ENCODE data around the gene C22orf15.

The C22orf15 gene

GRCh38 chr22:23774114-23774921 lies 11.5 kb downstream of the C22orf15 start:
- no peak for DNase-seq

- DNase-seq = no peak
Observed at GRCh38 chr22:23774922-23775436, 12.2 kb downstream of the C22orf15 start.

DNA sequence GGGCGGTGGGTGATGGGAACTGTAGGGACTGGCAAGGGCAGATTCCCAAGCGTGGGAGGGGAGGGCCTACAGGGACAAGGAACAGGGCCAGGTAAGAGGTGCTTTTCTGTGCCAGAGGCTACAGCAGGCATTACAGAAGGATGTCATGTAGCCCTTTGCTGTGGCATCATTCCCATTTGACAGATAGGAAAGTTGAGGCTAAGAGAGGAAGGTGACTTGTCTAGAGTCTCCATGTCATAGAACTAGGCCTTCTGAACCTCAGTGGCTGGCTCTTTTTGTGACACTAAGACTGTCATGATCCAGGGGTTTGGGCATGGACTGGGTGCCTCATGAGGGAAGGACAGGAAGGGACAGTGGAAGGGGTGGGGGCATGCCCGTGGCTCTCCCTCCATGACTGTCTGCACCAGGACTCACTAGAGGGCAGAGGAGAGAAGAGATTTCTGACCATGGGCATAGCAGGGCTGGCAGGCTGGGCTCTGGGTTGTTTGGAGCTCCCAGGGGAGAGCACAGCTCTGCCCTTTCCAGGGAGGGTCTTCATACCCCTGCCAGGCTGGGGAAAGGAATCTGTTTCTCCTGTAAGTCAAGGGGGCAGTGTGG lies 13.1 kb downstream of the C22orf15 start:
- DNase-seq = no peak

- DNase-seq = peak; percentile 65
Observed at GRCh38 chr22:23777776-23778576, 15.2 kb downstream of the C22orf15 start.

DNA sequence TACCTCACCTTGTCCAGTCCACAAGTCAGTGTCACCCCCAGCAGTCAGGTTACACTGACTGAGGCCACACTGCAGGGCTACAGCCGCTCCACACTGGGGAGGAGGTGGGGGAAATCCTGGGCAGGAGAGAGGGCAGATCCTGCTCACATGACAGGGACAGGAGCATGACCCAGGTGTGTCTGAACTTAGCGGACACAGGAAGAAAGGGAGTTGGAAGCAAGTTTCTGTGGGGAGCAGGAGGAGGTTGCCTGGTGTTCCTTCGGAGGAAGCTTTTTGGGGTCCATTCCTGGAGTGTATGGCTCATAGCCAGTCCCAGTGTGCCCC lies 15.7 kb downstream of the C22orf15 start:
- DNase-seq = no peak

GRCh38 chr22:23779083-23779482 lies 16.3 kb downstream of the C22orf15 start:
- no peak for DNase-seq

- DNase-seq = no peak
Observed at GRCh38 chr22:23779731-23780130, 16.9 kb downstream of the C22orf15 start.

GRCh38 chr22:23780146-23780748 lies 17.5 kb downstream of the C22orf15 start:
- no peak for DNase-seq

DNA sequence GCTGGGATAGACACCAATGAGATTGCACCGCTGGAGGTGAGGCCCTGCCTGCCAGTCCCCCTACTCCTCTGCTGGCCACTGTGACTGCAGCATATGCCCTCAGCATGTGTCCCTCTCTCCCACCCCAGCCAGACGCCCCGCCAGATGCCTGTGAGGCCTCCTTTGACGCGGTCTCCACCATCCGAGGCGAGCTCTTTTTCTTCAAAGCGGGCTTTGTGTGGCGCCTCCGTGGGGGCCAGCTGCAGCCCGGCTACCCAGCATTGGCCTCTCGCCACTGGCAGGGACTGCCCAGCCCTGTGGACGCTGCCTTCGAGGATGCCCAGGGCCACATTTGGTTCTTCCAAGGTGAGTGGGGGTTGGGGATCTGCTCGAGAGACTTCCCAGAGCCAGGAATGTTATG lies 18.3 kb downstream of the C22orf15 start:
- no peak for DNase-seq

- DNase-seq = no peak
Observed at GRCh38 chr22:23781511-23782183, 18.9 kb downstream of the C22orf15 start.

DNA sequence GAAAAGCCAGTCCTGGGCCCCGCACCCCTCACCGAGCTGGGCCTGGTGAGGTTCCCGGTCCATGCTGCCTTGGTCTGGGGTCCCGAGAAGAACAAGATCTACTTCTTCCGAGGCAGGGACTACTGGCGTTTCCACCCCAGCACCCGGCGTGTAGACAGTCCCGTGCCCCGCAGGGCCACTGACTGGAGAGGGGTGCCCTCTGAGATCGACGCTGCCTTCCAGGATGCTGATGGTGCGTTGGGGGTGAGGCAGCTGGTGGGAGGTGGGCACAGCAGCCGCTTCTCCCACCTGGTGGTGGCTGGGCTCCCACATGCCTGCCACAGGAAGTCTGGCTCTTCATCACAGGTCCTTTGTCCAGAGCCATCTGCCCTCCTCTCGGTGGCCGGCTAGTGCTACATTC lies 19.5 kb downstream of the C22orf15 start:
- DNase-seq = no peak

GRCh38 chr22:23782703-23783102 lies 19.9 kb downstream of the C22orf15 start:
- no peak for DNase-seq

DNA sequence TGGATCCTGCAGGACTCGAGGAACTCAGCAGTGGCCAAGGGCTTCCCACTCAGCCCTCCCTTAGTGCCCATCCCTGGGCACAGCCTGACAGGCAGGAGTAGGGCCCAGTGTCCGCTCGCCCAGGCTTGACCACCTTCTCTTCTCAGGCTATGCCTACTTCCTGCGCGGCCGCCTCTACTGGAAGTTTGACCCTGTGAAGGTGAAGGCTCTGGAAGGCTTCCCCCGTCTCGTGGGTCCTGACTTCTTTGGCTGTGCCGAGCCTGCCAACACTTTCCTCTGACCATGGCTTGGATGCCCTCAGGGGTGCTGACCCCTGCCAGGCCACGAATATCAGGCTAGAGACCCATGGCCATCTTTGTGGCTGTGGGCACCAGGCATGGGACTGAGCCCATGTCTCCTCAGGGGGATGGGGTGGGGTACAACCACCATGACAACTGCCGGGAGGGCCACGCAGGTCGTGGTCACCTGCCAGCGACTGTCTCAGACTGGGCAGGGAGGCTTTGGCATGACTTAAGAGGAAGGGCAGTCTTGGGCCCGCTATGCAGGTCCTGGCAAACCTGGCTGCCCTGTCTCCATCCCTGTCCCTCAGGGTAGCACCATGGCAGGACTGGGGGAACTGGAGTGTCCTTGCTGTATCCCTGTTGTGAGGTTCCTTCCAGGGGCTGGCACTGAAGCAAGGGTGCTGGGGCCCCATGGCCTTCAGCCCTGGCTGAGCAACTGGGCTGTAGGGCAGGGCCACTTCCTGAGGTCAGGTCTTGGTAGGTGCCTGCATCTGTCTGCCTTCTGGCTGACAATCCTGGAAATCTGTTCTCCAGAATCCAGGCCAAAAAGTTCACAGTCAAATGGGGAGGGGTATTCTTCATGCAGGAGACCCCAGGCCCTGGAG lies 20.7 kb downstream of the C22orf15 start:
- no peak for DNase-seq

GRCh38 chr22:23784215-23784732 lies 21.5 kb downstream of the C22orf15 start:
- no peak for DNase-seq

DNA sequence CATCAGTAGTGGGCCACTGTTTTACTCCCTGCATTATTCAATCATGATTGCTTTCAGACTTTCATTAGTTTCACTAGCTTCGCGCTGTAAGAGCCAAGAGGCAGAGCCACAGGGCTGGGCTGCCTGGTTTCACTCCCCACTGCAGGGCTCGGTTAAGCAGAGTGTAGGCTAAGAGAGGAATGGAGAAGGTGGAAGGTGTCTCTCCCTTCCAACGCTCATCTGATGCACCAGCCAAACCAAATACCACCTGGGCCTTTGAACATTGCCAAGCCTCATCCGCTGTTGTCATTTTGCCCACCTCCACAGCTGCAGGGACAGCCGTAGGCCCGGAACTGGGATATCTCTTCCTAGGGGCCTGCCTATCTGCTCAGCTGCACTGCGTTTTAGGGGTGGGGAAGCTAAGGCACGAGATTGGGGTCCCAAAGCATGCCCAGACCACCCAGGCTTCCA lies 23.5 kb downstream of the C22orf15 start:
- peak; percentile 64 for DNase-seq

DNA sequence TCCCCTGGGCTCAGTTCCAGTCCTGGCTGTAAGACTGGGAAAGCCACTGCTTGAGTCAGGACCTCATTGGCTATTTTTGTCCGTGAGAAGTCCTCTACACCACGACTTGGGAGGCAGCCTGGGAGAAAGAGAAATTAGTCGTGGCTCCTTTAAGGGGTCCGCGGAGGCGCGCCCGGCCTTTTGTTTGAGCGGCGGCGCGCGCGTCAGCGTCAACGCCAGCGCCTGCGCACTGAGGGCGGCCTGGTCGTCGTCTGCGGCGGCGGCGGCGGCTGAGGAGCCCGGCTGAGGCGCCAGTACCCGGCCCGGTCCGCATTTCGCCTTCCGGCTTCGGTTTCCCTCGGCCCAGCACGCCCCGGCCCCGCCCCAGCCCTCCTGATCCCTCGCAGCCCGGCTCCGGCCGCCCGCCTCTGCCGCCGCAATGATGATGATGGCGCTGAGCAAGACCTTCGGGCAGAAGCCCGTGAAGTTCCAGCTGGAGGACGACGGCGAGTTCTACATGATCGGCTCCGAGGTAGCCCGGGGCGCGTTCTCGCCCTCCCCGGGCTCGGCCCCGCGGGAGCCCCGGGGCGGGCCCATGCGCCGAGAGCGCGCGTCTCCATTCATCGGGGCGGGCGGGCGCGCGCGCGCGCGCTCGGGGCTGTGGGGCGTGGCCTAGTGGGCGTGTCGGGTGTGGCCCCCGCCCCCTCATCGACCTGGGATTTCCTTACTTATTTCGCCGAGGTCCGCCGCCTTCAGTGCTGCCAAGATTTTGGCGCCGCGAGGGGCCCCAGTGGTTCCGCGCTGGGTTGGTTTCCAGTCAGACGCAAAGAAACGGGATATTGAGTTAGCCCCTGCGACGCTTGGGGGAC lies 24.2 kb downstream of the C22orf15 start, which contains the start of gene SMARCB1:
Gene SMARCB1 (plus strand): TSS at position 215 of the 848 bp plus-strand sequence. CDS start 204 bp downstream, at position 419.
- peak; percentile 85 for DNase-seq

- no peak for DNase-seq
Observed at GRCh38 chr22:23787600-23787896, 24.8 kb downstream of the C22orf15 start.

DNA sequence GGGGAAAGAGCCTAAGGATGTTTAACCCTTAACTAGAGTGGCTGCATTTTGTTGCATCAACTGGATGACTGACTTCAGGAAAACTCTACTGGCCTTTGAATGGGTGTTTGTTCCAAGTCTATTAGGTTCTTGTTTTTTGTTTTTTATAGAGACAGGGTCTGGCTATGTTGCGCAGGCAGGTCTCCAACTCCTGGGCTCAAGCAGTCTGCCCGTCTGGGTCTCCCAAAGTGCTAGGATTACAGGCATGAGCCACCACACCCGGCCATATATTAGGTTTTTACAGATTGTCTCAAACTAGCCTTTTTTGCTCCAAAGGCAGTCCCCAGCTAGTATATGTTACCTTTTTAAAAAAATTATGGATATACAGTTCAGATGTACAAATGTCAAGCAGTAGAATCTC lies 25.1 kb downstream of the C22orf15 start:
- no peak for DNase-seq

- peak; percentile 11 for DNase-seq
Observed at GRCh38 chr22:23789121-23789520, 26.3 kb downstream of the C22orf15 start.

GRCh38 chr22:23789638-23790037 lies 26.8 kb downstream of the C22orf15 start:
- DNase-seq = no peak

All from NCI-H1092 treated with DMSO at 0.1 percent for 48 hours (cell line).